Fibroblast of the aortic adventitia (primary cell): ENCODE data around the gene SH3YL1. TPM values are rescaled to one million over a fixed set of nuclear protein-coding genes. Genes with fewer than 3 reads are reported as not detected.

Experiments
- DNase-seq: peaks from one replicate; pipeline ENCODE4 v3.0.0-alpha.2; 2010; ENCODE audit warnings: low read depth
- H3K4me3 ChIP-seq: 2 replicates; pipeline ENCODE4 v1.5.1; 2011; ENCODE audit warnings: low read depth, mild to moderate bottlenecking, control low read depth, low read length, moderate library complexity
- total RNA-seq: library from RNA; depleted of rRNA; stranded (reverse); fragments of >200 nt; gene quantifications from 2 replicates; pipeline ENCODE4 v1.2.3, GENCODE V29; 2012; ENCODE audit warnings: low replicate concordance
- TF ChIP-seq, protein P1 (sequence below): IDR thresholded peaks from 2 replicates; pipeline ENCODE4 v1.5.1; 2011; ENCODE audit warnings: mild to moderate bottlenecking, low read length, control low read depth, inconsistent platforms; ENCODE audit not compliant: insufficient read depth

SH3YL1 gene
- total RNA-seq, 1 donor: 51.2 TPM

DNA sequence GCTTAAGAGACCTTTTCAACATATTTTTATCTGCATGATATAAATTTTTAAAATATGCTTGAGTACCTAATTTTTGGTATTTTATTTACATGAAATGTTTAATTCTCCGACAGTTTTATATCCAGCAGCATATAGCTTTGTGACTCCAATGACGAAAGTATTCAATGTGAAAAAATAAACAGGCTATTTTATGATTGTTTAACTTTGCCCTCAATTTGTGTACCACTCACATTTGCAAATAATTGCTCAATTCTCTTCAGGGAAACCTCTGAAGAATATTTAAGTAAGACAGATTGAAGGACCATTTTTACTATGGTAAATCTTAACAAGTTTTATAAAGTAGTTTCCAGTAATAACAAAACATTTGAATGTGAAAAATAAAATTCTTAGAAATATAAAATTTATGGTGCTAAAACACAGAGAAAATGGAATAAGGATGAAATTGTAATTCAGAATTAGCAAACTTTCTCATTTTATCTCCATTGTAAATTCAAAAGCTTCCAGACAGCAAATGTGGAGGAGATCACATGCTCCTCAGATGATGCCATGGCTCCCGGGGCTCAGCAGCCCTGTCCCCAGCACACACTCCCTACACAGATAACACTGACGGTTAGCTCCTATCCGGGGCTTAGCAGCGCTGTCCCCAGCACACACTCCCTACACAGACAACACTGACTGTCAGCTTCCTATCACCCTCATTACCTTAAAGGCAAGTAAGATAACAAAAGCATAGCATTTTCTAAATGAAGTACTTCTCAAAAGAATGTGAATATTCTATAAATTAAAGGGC lies 39.7 kb downstream of the SH3YL1 start:
- TF ChIP-seq, protein P1, sequence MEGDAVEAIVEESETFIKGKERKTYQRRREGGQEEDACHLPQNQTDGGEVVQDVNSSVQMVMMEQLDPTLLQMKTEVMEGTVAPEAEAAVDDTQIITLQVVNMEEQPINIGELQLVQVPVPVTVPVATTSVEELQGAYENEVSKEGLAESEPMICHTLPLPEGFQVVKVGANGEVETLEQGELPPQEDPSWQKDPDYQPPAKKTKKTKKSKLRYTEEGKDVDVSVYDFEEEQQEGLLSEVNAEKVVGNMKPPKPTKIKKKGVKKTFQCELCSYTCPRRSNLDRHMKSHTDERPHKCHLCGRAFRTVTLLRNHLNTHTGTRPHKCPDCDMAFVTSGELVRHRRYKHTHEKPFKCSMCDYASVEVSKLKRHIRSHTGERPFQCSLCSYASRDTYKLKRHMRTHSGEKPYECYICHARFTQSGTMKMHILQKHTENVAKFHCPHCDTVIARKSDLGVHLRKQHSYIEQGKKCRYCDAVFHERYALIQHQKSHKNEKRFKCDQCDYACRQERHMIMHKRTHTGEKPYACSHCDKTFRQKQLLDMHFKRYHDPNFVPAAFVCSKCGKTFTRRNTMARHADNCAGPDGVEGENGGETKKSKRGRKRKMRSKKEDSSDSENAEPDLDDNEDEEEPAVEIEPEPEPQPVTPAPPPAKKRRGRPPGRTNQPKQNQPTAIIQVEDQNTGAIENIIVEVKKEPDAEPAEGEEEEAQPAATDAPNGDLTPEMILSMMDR: no peak
- no peak overlapping the region for H3K4me3 ChIP-seq
- DNase-seq: no peak

- DNase-seq: no peak
- TF ChIP-seq, protein P1: no peak
- H3K4me3 ChIP-seq: no peak overlapping the region
These were observed 40.4 kb downstream of the SH3YL1 start for GRCh38 chr2:223451-223850.

- DNase-seq: no peak
- TF ChIP-seq, protein P1: no peak
- no peak overlapping the region for H3K4me3 ChIP-seq
These were observed 47.8 kb downstream of the SH3YL1 start for GRCh38 chr2:216068-216467.

DNA sequence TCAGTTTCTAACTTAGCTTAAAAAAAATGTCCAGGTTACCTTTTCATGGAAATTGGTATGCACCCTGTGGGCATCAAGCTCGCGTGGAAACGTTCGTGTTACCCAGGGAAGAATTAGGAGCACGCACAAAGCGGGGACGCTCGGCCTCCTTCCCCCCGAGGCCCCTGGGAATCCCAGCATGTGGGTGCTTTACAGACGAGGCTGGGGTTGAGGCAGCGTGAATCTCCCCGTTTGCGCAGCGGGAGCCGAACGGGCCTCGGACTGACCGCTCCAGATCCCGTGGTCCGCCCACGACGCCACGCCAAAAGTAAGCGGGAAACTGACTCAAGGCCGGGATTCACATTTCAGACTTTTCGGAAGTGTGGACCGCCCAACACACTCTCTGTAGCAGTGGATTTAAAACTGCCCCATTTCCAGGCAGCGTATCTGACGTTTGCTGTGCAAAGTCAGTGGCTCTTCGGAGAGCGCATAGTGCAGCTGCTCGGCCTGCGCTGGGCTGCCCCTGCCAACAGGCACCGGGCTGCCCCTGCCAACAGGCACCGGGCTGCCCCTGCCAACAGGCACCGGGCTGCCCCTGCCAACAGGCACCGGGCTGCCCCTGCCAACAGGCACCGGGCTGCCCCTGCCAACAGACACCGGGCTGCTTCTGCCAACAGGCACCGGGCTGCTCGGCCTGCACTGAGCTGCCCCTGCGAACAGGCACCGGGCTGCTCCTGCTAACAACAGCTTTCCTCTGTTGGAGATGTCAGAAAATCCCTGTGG lies 49.7 kb downstream of the SH3YL1 start:
- TF ChIP-seq, protein P1: no peak
- DNase-seq: no peak
- H3K4me3 ChIP-seq: no peak overlapping the region

- TF ChIP-seq, protein P1: no peak
- no peak for DNase-seq
- H3K4me3 ChIP-seq: no peak overlapping the region
These were observed 52.2 kb downstream of the SH3YL1 start for GRCh38 chr2:211486-212184.

DNA sequence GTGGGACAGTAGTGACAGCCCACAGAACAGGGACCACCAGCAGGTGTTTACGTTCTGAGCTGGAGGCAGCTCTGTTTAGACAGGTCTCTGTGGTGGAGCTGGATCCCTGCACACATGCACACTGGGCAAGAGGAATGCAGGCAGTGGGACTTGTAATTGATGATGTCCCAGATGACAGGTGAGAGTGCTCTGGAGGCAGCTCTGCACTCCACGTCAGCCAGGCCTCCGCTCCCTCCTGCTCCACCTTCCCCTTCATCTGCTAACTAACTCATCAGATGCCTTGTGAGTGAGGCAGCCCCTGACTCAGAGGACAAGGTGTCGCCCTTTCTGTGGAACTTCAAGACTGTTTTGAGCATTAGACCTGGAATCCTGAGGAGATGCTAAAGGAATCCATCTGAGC lies 53.2 kb downstream of the SH3YL1 start:
- TF ChIP-seq, protein P1: no peak
- DNase-seq: no peak
- H3K4me3 ChIP-seq: no peak overlapping the region
